ENCODE results near the gene PHACTR4. TPM values are rescaled to one million over a fixed set of nuclear protein-coding genes. Genes with fewer than 3 reads are reported as not detected.

PHACTR4 gene
- total RNA-seq, 1 experiment from 2014 or later, result 52.9 TPM

DNA sequence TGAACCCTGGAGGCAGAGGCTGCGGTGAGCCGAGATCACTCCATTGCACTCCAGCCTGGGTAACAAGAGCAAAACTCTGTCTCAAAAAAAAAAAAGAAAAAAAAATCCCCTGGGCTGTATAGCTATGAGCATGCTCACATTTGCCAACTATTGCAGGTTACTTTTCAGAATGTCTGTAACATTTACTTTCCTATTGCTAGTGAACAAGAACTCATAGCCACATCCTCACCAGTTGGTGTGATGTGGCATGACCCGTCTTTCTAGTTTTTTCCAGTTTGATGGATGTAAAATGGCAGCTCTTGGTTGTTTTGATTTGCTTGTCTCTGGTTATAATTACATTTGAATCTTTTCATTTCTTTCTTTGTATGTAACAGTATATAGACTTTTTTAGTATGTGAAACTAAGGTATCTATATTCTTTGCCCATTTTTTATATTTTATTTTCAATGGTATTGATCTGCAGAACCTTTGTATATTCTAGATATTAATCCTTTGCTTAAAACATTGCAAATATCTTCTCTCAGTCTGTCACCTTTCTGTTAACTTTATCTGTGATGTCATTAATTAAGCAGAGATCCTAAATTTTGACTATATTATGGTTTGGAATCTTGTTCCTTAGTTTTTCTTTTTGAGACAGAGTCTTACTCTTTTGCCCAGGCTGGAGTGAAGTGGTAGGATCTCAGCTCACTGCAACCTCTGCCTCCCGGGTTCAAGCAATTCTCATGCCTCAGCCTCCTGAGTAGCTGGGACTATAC, 29.1 kb upstream of the PHACTR4 start:
- no peak overlapping the region for H3K4me3 Mint-ChIP-seq
- DNase-seq (ENCODE audit: low spot score) (no peak), ATAC-seq (no peak)
- no peaks in the 10 kb centered on the region for H3K9me3 Mint-ChIP-seq
- no peaks in the 10 kb centered on the region for H3K4me1 Mint-ChIP-seq
- H3K27ac Mint-ChIP-seq, result no peak overlapping the region
- no peaks in the 10 kb centered on the region for H3K27me3 Mint-ChIP-seq (ENCODE audit: low read depth)
- TF ChIP-seq, protein P1, sequence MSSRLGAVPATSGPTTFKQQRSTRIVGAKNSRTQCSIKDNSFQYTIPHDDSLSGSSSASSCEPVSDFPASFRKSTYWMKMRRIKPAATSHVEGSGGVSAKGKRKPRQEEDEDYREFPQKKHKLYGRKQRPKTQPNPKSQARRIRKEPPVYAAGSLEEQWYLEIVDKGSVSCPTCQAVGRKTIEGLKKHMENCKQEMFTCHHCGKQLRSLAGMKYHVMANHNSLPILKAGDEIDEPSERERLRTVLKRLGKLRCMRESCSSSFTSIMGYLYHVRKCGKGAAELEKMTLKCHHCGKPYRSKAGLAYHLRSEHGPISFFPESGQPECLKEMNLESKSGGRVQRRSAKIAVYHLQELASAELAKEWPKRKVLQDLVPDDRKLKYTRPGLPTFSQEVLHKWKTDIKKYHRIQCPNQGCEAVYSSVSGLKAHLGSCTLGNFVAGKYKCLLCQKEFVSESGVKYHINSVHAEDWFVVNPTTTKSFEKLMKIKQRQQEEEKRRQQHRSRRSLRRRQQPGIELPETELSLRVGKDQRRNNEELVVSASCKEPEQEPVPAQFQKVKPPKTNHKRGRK (CRISPR knock-in tag; IDR thresholded peaks at IDR 0.05; ENCODE audit: borderline replicate concordance), result no peak
- TF ChIP-seq, protein P2, sequence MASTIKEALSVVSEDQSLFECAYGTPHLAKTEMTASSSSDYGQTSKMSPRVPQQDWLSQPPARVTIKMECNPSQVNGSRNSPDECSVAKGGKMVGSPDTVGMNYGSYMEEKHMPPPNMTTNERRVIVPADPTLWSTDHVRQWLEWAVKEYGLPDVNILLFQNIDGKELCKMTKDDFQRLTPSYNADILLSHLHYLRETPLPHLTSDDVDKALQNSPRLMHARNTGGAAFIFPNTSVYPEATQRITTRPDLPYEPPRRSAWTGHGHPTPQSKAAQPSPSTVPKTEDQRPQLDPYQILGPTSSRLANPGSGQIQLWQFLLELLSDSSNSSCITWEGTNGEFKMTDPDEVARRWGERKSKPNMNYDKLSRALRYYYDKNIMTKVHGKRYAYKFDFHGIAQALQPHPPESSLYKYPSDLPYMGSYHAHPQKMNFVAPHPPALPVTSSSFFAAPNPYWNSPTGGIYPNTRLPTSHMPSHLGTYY (CRISPR knock-in tag; IDR thresholded peaks at IDR 0.05), result no peak
- TF ChIP-seq ZNF138 (CRISPR knock-in tag; conservative IDR thresholded peaks at IDR 0.05) (no peak), ZNF263 (CRISPR knock-in tag; IDR thresholded peaks at IDR 0.05; ENCODE audit: low read depth) (no peak), HMGA2 (CRISPR knock-in tag; IDR thresholded peaks at IDR 0.05) (no peak), CREB1 (CRISPR knock-in tag; IDR thresholded peaks at IDR 0.05) (no peak), ZNF219 (CRISPR knock-in tag; IDR thresholded peaks at IDR 0.05; ENCODE audit: borderline replicate concordance) (no peak), GTF2I (CRISPR knock-in tag; conservative IDR thresholded peaks at IDR 0.05) (no peak), MYBL2 (CRISPR knock-in tag; IDR thresholded peaks at IDR 0.05) (no peak), SMAD4 (CRISPR knock-in tag; IDR thresholded peaks at IDR 0.05) (no peak), ZNF121 (CRISPR knock-in tag; IDR thresholded peaks at IDR 0.05) (no peak), TEAD1 (CRISPR knock-in tag; IDR thresholded peaks at IDR 0.05) (no peak), KAT7 (CRISPR knock-in tag; IDR thresholded peaks at IDR 0.05; ENCODE audit: borderline replicate concordance) (no peak), NFATC4 (CRISPR knock-in tag; IDR thresholded peaks at IDR 0.05) (no peak), MAX (CRISPR knock-in tag; IDR thresholded peaks at IDR 0.05) (no peak), E2F5 (CRISPR knock-in tag; IDR thresholded peaks at IDR 0.05) (no peak), AFF4 (CRISPR knock-in tag; IDR thresholded peaks at IDR 0.05; ENCODE audit: borderline replicate concordance) (no peak)
- TF ChIP-seq, protein P3, sequence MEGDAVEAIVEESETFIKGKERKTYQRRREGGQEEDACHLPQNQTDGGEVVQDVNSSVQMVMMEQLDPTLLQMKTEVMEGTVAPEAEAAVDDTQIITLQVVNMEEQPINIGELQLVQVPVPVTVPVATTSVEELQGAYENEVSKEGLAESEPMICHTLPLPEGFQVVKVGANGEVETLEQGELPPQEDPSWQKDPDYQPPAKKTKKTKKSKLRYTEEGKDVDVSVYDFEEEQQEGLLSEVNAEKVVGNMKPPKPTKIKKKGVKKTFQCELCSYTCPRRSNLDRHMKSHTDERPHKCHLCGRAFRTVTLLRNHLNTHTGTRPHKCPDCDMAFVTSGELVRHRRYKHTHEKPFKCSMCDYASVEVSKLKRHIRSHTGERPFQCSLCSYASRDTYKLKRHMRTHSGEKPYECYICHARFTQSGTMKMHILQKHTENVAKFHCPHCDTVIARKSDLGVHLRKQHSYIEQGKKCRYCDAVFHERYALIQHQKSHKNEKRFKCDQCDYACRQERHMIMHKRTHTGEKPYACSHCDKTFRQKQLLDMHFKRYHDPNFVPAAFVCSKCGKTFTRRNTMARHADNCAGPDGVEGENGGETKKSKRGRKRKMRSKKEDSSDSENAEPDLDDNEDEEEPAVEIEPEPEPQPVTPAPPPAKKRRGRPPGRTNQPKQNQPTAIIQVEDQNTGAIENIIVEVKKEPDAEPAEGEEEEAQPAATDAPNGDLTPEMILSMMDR (IDR thresholded peaks at IDR 0.05), result no peak
- TF ChIP-seq, protein P4, sequence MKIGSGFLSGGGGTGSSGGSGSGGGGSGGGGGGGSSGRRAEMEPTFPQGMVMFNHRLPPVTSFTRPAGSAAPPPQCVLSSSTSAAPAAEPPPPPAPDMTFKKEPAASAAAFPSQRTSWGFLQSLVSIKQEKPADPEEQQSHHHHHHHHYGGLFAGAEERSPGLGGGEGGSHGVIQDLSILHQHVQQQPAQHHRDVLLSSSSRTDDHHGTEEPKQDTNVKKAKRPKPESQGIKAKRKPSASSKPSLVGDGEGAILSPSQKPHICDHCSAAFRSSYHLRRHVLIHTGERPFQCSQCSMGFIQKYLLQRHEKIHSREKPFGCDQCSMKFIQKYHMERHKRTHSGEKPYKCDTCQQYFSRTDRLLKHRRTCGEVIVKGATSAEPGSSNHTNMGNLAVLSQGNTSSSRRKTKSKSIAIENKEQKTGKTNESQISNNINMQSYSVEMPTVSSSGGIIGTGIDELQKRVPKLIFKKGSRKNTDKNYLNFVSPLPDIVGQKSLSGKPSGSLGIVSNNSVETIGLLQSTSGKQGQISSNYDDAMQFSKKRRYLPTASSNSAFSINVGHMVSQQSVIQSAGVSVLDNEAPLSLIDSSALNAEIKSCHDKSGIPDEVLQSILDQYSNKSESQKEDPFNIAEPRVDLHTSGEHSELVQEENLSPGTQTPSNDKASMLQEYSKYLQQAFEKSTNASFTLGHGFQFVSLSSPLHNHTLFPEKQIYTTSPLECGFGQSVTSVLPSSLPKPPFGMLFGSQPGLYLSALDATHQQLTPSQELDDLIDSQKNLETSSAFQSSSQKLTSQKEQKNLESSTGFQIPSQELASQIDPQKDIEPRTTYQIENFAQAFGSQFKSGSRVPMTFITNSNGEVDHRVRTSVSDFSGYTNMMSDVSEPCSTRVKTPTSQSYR (CRISPR knock-in tag; IDR thresholded peaks at IDR 0.05), result no peak
- TF ChIP-seq, protein P5, sequence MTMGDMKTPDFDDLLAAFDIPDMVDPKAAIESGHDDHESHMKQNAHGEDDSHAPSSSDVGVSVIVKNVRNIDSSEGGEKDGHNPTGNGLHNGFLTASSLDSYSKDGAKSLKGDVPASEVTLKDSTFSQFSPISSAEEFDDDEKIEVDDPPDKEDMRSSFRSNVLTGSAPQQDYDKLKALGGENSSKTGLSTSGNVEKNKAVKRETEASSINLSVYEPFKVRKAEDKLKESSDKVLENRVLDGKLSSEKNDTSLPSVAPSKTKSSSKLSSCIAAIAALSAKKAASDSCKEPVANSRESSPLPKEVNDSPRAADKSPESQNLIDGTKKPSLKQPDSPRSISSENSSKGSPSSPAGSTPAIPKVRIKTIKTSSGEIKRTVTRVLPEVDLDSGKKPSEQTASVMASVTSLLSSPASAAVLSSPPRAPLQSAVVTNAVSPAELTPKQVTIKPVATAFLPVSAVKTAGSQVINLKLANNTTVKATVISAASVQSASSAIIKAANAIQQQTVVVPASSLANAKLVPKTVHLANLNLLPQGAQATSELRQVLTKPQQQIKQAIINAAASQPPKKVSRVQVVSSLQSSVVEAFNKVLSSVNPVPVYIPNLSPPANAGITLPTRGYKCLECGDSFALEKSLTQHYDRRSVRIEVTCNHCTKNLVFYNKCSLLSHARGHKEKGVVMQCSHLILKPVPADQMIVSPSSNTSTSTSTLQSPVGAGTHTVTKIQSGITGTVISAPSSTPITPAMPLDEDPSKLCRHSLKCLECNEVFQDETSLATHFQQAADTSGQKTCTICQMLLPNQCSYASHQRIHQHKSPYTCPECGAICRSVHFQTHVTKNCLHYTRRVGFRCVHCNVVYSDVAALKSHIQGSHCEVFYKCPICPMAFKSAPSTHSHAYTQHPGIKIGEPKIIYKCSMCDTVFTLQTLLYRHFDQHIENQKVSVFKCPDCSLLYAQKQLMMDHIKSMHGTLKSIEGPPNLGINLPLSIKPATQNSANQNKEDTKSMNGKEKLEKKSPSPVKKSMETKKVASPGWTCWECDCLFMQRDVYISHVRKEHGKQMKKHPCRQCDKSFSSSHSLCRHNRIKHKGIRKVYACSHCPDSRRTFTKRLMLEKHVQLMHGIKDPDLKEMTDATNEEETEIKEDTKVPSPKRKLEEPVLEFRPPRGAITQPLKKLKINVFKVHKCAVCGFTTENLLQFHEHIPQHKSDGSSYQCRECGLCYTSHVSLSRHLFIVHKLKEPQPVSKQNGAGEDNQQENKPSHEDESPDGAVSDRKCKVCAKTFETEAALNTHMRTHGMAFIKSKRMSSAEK (CRISPR knock-in tag; IDR thresholded peaks at IDR 0.05; ENCODE audit: borderline replicate concordance), result no peak
- CTCF ChIA-PET, result interaction anchor here (0.8 to 2.1 kb wide), 3 partner anchors 12 to 92 kb away, joined by 3 to 10 read pairs (median 5); partner anchors contain the start of gene MED18
- H3K36me3 Mint-ChIP-seq, result peaks cover 2% of the 10 kb centered on the region
- POLR2A ChIA-PET, result interaction anchor here (0.6 to 1.3 kb wide), 2 partner anchors 11 to 12 kb away, joined by 3 to 6 read pairs; partner anchors contain the start of gene MED18
